Thoracic aorta (tissue), 2 donors: Measurements from ENCODE around the gene PPFIBP1. TPM values are rescaled to one million over a fixed set of nuclear protein-coding genes. Genes with fewer than 3 reads are reported as not detected.

Source experiments
- ATAC-seq: fragments of 150-250 bp; one replicate; pipeline ENCODE4 v1.8.0; 2017; ENCODE audit warnings: low read depth; ENCODE audit not compliant: insufficient number of reproducible peaks, low FRiP score
- DNase-seq: peaks from one replicate; pipeline ENCODE4 v3.0.0-alpha.2; 2020; ENCODE audit warnings: low spot score
- H3K27ac ChIP-seq, 2 donors: fragments of 200-600 bp; sonication (generic); 1 replicate in 1 of 2; 2 replicates in 1 of 2; pipeline ENCODE4 v1.5.1; 2016; ENCODE audit warnings: mild to moderate bottlenecking in 2 of 2, moderate library complexity in 2 of 2
- H3K27me3 ChIP-seq: fragments of 200-600 bp; sonication (generic); replicated peaks from 2 replicates; pipeline ENCODE4 v1.6.0; 2016; ENCODE audit warnings: mild to moderate bottlenecking; ENCODE audit not compliant: insufficient read depth
- H3K36me3 ChIP-seq: fragments of 200-600 bp; sonication (generic); one replicate; pipeline ENCODE4 v1.5.1; 2016
- H3K4me1 ChIP-seq, 2 donors: fragments of 200-600 bp; sonication (generic); 1 replicate in 1 of 2; 2 replicates in 1 of 2; pipeline versions ENCODE4 v1.5.1 to v1.6.0; 2016; ENCODE audit warnings: low read depth in 2 of 2, mild to moderate bottlenecking in 1 of 2; ENCODE audit not compliant: control insufficient read depth in 1 of 2
- H3K4me3 ChIP-seq: fragments of 200-600 bp; sonication (generic); 2 replicates; pipeline ENCODE4 v1.5.1; 2016; ENCODE audit warnings: mild to moderate bottlenecking
- H3K9me3 ChIP-seq: fragments of 200-600 bp; sonication (generic); 2 replicates; pipeline ENCODE4 v1.5.1; 2016
- CTCF ChIP-seq: fragments of 200-600 bp; sonication (generic); IDR thresholded peaks from one replicate; pipeline ENCODE4 v1.5.1; 2019; ENCODE audit warnings: antibody characterized with exemption
- total RNA-seq, 2 donors: library from RNA; depleted of rRNA; stranded (reverse); fragments of >200 nt; gene quantifications; one replicate each; pipeline versions ENCODE4 v1.1.0 to v1.2.3, GENCODE V29; 2016

Gene PPFIBP1
- total RNA-seq, 2 donors from 2014 or later, result 103 to 232 TPM

- Histone ChIP-seq H3K4me3 (no peak overlapping the region), H3K4me1 (peaks cover 3 to 22% of the 10 kb centered on the region in 2 donors), H3K27ac (no peak overlapping the region), H3K27me3 (no peaks in the 10 kb centered on the region), H3K9me3 (no peaks in the 10 kb centered on the region), H3K36me3 (no peaks in the 10 kb centered on the region)
- ATAC-seq (no peak), DNase-seq (no peak)
- TF ChIP-seq CTCF, result no peak
Measured at GRCh38 chr12:27517546-27517945, 6.5 kb upstream of the PPFIBP1 start.

GRCh38 chr12:27517961-27518665, 5.9 kb upstream of the PPFIBP1 start:
- no peak for ATAC-seq
- Histone ChIP-seq H3K27me3 (no peaks in the 10 kb centered on the region), H3K4me3 (no peak overlapping the region), H3K36me3 (no peaks in the 10 kb centered on the region), H3K27ac (no peak overlapping the region), H3K4me1 (peaks cover 6 to 28% of the 10 kb centered on the region in 2 donors), H3K9me3 (no peaks in the 10 kb centered on the region)
- TF ChIP-seq CTCF, result no peak
- DNase-seq, result no peak

- Histone ChIP-seq H3K4me3 (peak overlapping the region; percentile 28), H3K36me3 (no peaks in the 10 kb centered on the region), H3K9me3 (no peaks in the 10 kb centered on the region), H3K27ac (no peak overlapping the region), H3K4me1 (peaks cover 8 to 34% of the 10 kb centered on the region in 2 donors), H3K27me3 (no peaks in the 10 kb centered on the region)
- no peak for ATAC-seq
- no peak for TF ChIP-seq CTCF
- no peak for DNase-seq
Measured at GRCh38 chr12:27521066-27521465, 2.9 kb upstream of the PPFIBP1 start.

- peaks cover 10 to 32% of the 10 kb centered on the region in 2 donors for H3K4me1 ChIP-seq
- TF ChIP-seq CTCF, result no peak
- no peak overlapping the region for H3K4me3 ChIP-seq
- ATAC-seq, result no peak
- H3K27me3 ChIP-seq, result no peaks in the 10 kb centered on the region
- H3K9me3 ChIP-seq, result no peaks in the 10 kb centered on the region
- H3K36me3 ChIP-seq, result no peaks in the 10 kb centered on the region
- DNase-seq, result no peak
- no peak overlapping the region for H3K27ac ChIP-seq
Measured at GRCh38 chr12:27521981-27522380, 2.0 kb upstream of the PPFIBP1 start.

GRCh38 chr12:27523305-27523641, 733 bp upstream of the PPFIBP1 start:
- DNase-seq, result no peak
- H3K36me3 ChIP-seq, result no peaks in the 10 kb centered on the region
- H3K9me3 ChIP-seq, result no peaks in the 10 kb centered on the region
- peaks cover 10 to 37% of the 10 kb centered on the region in 2 donors for H3K4me1 ChIP-seq
- no peak for TF ChIP-seq CTCF
- H3K27me3 ChIP-seq, result no peaks in the 10 kb centered on the region
- H3K4me3 ChIP-seq, result peak overlapping the region; percentile 79
- ATAC-seq, result no peak
- peak overlapping the region; percentile 78 to 88 for H3K27ac ChIP-seq
